Osteoblast (primary cell): ENCODE results near the gene ANKRD40. TPM values are rescaled to one million over a fixed set of nuclear protein-coding genes. Genes with fewer than 3 reads are reported as not detected.

Source experiments
- DNase-seq: peaks from one replicate; pipeline ENCODE4 v3.0.0; 2011; ENCODE audit warnings: low spot score, mixed read lengths; ENCODE audit not compliant: insufficient read length; ENCODE audit errors: missing footprints
- H2AFZ ChIP-seq: 2 replicates; pipeline ENCODE4 v1.6.0; 2011; ENCODE audit warnings: mild to moderate bottlenecking, low read length
- H3K27ac ChIP-seq: 2 replicates; pipeline ENCODE4 v1.5.1; 2011; ENCODE audit warnings: mild to moderate bottlenecking, low read depth, low read length, moderate library complexity
- H3K27me3 ChIP-seq: 2 replicates; pipeline ENCODE4 v1.6.0; 2012; ENCODE audit warnings: mild to moderate bottlenecking, control low read depth, inconsistent platforms, low read length, moderate library complexity; ENCODE audit not compliant: insufficient read depth
- H3K36me3 ChIP-seq: 2 replicates; pipeline ENCODE4 v1.5.1; 2011; ENCODE audit warnings: mild to moderate bottlenecking, low read length, control low read depth, moderate library complexity; ENCODE audit not compliant: insufficient read depth
- H3K4me1 ChIP-seq: 2 replicates; pipeline ENCODE4 v1.5.1; 2011; ENCODE audit warnings: mild to moderate bottlenecking, low read length, control low read depth, moderate library complexity; ENCODE audit not compliant: insufficient read depth
- H3K4me2 ChIP-seq: 2 replicates; pipeline ENCODE4 v1.6.0; 2011; ENCODE audit warnings: mild to moderate bottlenecking, low read length; ENCODE audit not compliant: insufficient read depth
- H3K4me3 ChIP-seq: fragments of 200-600 bp; sonication (generic); 3 replicates; pipeline ENCODE4 v1.5.1; 2012; ENCODE audit warnings: mild to moderate bottlenecking, low read length, inconsistent platforms; ENCODE audit not compliant: insufficient read depth
- H3K79me2 ChIP-seq: 2 replicates; pipeline ENCODE4 v1.6.0; 2012; ENCODE audit warnings: mild to moderate bottlenecking, low read length, control low read depth, inconsistent platforms; ENCODE audit not compliant: insufficient read depth
- H3K9me3 ChIP-seq: 2 replicates; pipeline ENCODE4 v1.5.1; 2011; ENCODE audit warnings: low read depth, low read length, control low read depth
- H4K20me1 ChIP-seq: 2 replicates; pipeline ENCODE4 v1.6.0; 2012; ENCODE audit warnings: mild to moderate bottlenecking, low read length, control low read depth; ENCODE audit not compliant: insufficient read depth
- CTCF ChIP-seq: IDR thresholded peaks from 2 replicates; pipeline ENCODE4 v1.5.1; 2011; ENCODE audit warnings: mild to moderate bottlenecking, low read depth, low read length, moderate library complexity; ENCODE audit errors: extremely low read depth
- total RNA-seq: library from RNA; depleted of rRNA; stranded (reverse); fragments of >200 nt; gene quantifications from 2 replicates; pipeline ENCODE4 v1.2.3, GENCODE V29; 2012

Gene ANKRD40
- 41.5 and 42.7 TPM in 2 replicates for total RNA-seq

- H3K4me3 ChIP-seq = peak within 1 kb of the TSS; percentile 89
- H3K4me2 ChIP-seq = peak within 1 kb of the TSS; percentile 96
- H3K4me1 ChIP-seq = peaks cover 23% of the 10 kb centered on the region
- H3K27me3 ChIP-seq = no peaks in the 10 kb centered on the region
- H3K9me3 ChIP-seq = no peaks in the 10 kb centered on the region
- peaks cover 55% of the 10 kb centered on the region for H3K79me2 ChIP-seq
- H3K27ac ChIP-seq = peak within 1 kb of the TSS; percentile 96
- H4K20me1 ChIP-seq = peaks cover 9% of the 10 kb centered on the region
- peaks cover 8% of the 10 kb centered on the region for H3K36me3 ChIP-seq
- no peak for TF ChIP-seq CTCF
- peak within 1 kb of the TSS; percentile 86 for H2AFZ ChIP-seq
- DNase-seq = peak; percentile 96
Measured at GRCh38 chr17:50707289-50708049, at the start of gene ANKRD40. Gene ANKRD40 (minus strand): TSS chr17:50707914. CDS start chr17:50707654, 260 bp downstream.

- no peak for DNase-seq
- H3K36me3 ChIP-seq = peaks cover 42% of the 10 kb centered on the region
- no peak overlapping the region for H3K4me3 ChIP-seq
- no peaks in the 10 kb centered on the region for H3K27me3 ChIP-seq
- TF ChIP-seq CTCF = no peak
- H3K9me3 ChIP-seq = no peaks in the 10 kb centered on the region
- no peaks in the 10 kb centered on the region for H4K20me1 ChIP-seq
- no peak overlapping the region for H3K4me2 ChIP-seq
- no peak overlapping the region for H2AFZ ChIP-seq
- H3K27ac ChIP-seq = no peak overlapping the region
- no peaks in the 10 kb centered on the region for H3K79me2 ChIP-seq
- H3K4me1 ChIP-seq = no peaks in the 10 kb centered on the region
Measured at GRCh38 chr17:50754521-50754920, 46.8 kb upstream of the ANKRD40 start.

GRCh38 chr17:50749245-50749644 is 41.5 kb upstream of the ANKRD40 start:
- no peak overlapping the region for H3K4me3 ChIP-seq
- TF ChIP-seq CTCF = no peak
- H3K27me3 ChIP-seq = no peaks in the 10 kb centered on the region
- H4K20me1 ChIP-seq = peaks cover 13% of the 10 kb centered on the region
- H3K4me2 ChIP-seq = no peak overlapping the region
- peaks cover 24% of the 10 kb centered on the region for H3K79me2 ChIP-seq
- H3K27ac ChIP-seq = no peak overlapping the region
- no peaks in the 10 kb centered on the region for H3K9me3 ChIP-seq
- peaks cover 89% of the 10 kb centered on the region for H3K36me3 ChIP-seq
- H3K4me1 ChIP-seq = no peaks in the 10 kb centered on the region
- no peak for DNase-seq
- H2AFZ ChIP-seq = no peak overlapping the region

- Histone ChIP-seq H3K27me3 (no peaks in the 10 kb centered on the region), H4K20me1 (peaks cover 21% of the 10 kb centered on the region), H3K27ac (no peak overlapping the region), H3K4me3 (no peak overlapping the region), H3K4me1 (no peaks in the 10 kb centered on the region), H3K9me3 (no peaks in the 10 kb centered on the region), H3K4me2 (no peak overlapping the region), H3K79me2 (peaks cover 42% of the 10 kb centered on the region), H2AFZ (no peak overlapping the region), H3K36me3 (peaks cover 91% of the 10 kb centered on the region)
- DNase-seq = no peak
- no peak for TF ChIP-seq CTCF
Measured at GRCh38 chr17:50745631-50746030, 37.9 kb upstream of the ANKRD40 start.
